ENCODE data around the gene ICA1L.

ICA1L gene

DNA sequence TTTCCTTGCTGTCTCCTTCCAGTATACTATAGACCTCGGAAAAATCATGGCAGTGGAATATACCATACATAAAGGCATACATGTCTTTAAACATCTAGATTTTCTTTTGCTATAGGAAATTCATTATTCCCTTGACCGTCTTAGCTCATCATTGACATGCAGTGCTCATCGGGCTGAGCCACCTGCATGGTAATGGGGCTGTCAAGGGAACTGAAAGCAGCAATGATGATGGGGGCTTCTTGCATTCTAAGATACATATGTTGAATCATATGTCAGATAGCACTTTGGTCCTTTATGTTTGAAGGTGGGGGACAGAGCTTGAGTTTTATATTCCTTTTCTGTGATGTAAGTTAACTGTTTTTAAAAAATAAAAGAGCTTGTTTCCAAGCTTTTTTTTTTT, 106.6 kb downstream of the ICA1L start:
- H3K4me3 ChIP-seq (replicated peaks in 1 of 2; ENCODE audit: low read depth in 2 of 2, low read length in 2 of 2): no peak overlapping the region
- TF ChIP-seq, protein P1, sequence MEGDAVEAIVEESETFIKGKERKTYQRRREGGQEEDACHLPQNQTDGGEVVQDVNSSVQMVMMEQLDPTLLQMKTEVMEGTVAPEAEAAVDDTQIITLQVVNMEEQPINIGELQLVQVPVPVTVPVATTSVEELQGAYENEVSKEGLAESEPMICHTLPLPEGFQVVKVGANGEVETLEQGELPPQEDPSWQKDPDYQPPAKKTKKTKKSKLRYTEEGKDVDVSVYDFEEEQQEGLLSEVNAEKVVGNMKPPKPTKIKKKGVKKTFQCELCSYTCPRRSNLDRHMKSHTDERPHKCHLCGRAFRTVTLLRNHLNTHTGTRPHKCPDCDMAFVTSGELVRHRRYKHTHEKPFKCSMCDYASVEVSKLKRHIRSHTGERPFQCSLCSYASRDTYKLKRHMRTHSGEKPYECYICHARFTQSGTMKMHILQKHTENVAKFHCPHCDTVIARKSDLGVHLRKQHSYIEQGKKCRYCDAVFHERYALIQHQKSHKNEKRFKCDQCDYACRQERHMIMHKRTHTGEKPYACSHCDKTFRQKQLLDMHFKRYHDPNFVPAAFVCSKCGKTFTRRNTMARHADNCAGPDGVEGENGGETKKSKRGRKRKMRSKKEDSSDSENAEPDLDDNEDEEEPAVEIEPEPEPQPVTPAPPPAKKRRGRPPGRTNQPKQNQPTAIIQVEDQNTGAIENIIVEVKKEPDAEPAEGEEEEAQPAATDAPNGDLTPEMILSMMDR (IDR thresholded peaks at IDR 0.05; ENCODE audit: low read depth, low read length): no peak
- no peak for DNase-seq (ENCODE audit: low read depth in 2 of 2)

- no peak for DNase-seq (ENCODE audit: low read depth in 2 of 2)
- H3K4me3 ChIP-seq (replicated peaks in 1 of 2; ENCODE audit: low read depth in 2 of 2, low read length in 2 of 2): no peak overlapping the region
- TF ChIP-seq, protein P1 (IDR thresholded peaks at IDR 0.05; ENCODE audit: low read depth, low read length): no peak
Observed at GRCh38 chr2:202763916-202764315, 107.7 kb downstream of the ICA1L start.

GRCh38 chr2:202762556-202762955, 109.0 kb downstream of the ICA1L start:
- DNase-seq (ENCODE audit: low read depth in 2 of 2): no peak
- H3K4me3 ChIP-seq (replicated peaks in 1 of 2; ENCODE audit: low read depth in 2 of 2, low read length in 2 of 2): no peak overlapping the region
- TF ChIP-seq, protein P1 (IDR thresholded peaks at IDR 0.05; ENCODE audit: low read depth, low read length): no peak

- TF ChIP-seq, protein P1 (IDR thresholded peaks at IDR 0.05; ENCODE audit: low read depth, low read length): no peak
- no peak for DNase-seq (ENCODE audit: low read depth in 2 of 2)
- H3K4me3 ChIP-seq (replicated peaks in 1 of 2; ENCODE audit: low read depth in 2 of 2, low read length in 2 of 2): no peak overlapping the region
Observed at GRCh38 chr2:202760848-202761247, 110.7 kb downstream of the ICA1L start.

DNA sequence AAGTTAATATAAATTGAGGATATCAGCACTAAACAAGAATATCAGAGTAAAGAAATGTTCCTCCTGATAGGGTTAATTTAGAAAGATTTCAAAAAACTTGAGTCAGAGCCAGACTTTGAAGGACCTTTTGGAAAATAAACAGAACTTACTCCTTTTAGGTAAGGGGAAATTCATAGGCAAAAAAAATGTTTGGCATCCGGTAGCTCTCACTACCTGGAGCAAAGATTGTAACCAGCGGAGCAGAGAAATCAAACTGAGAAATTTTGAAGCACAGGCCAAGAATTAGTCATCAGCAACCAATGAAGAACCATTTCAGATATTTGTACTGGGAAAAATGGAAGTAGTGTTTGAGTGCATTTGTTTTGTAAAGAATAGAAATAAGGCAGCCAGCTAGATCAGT, 113.0 kb downstream of the ICA1L start:
- TF ChIP-seq, protein P1 (IDR thresholded peaks at IDR 0.05; ENCODE audit: low read depth, low read length): no peak
- DNase-seq (ENCODE audit: low read depth in 2 of 2): no peak
- no peak overlapping the region for H3K4me3 ChIP-seq (replicated peaks in 1 of 2; ENCODE audit: low read depth in 2 of 2, low read length in 2 of 2)

- no peak for DNase-seq (ENCODE audit: low read depth in 2 of 2)
- TF ChIP-seq, protein P1 (IDR thresholded peaks at IDR 0.05; ENCODE audit: low read depth, low read length): no peak
- no peak overlapping the region for H3K4me3 ChIP-seq (replicated peaks in 1 of 2; ENCODE audit: low read depth in 2 of 2, low read length in 2 of 2)
Observed at GRCh38 chr2:202758128-202758527, 113.4 kb downstream of the ICA1L start.

DNA sequence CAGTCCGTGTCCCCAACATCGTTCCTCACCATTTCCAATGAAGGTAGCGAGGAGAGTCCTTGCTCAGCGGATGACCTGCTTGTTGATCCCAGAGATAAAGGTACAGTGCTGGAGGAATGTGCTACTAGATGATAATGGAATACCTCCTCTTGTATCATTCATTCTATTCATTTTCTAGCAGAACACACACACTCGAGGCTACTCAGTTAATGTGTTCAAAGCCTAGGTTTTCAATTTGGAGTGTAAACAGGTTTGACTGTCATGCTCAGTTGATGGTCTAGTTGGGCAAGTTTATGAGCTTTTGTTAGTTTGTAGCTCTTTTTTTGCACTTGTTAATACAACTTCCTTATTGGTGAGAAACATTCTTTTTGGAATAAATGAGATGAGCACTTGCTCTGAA, 114.2 kb downstream of the ICA1L start:
- DNase-seq (ENCODE audit: low read depth in 2 of 2): no peak
- TF ChIP-seq, protein P1 (IDR thresholded peaks at IDR 0.05; ENCODE audit: low read depth, low read length): no peak

More for the DNA sequence above, 114.2 kb downstream of the ICA1L start:
- H3K4me3 ChIP-seq (replicated peaks in 1 of 2; ENCODE audit: low read depth in 2 of 2, low read length in 2 of 2): no peak overlapping the region
